Measurements from ENCODE around the gene FBXO24. TPM values are rescaled to one million over a fixed set of nuclear protein-coding genes. Genes with fewer than 3 reads are reported as not detected.

FBXO24 gene
- total and polyA plus RNA-seq, 7 experiments from 2014 or later: 0.75 to 3.1 (median 2.0) TPM

DNA sequence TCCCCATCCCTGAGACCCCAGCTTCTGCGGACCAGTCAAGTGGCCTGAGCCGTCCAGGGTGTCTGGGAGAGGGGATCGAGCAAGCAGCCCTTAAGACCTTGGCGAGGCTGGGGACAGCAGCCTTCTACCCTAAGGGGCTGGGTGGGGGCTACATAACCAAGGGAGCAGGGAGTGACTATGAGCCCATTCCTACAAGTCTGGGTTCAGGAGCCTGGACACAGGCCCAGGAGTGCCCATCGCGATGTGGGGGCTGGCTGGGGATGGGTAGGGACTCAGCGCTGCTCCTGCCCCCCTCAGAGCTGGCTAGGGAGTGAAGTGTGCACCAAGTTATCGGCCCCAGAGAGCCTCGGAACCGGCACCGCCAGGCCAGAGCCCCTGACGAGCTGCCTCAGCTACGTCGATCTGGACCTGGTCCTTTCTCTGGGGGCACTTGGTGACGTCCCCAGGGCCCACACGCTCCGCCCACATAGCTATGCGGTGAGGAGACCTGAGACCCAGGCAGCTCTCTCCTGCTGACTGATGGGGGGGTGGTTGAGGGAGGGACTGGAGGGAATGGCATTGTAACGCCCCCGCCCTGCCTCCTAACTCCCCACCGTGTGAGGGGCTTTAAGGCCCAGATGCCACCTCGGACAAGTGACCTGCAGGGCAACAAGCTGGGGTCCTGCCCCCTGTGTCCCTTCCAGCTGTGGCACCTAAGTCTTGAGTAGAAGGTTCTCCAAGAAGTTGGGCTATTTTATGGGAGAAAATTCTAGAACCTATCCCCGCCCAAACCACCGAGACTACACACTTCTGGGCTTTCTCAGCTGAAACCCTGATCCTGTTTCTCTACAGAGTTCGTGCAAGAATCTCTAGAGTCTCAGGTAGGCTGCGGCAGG is 14.9 kb upstream of the FBXO24 start:
- Mint-ChIP-seq H3K4me1 (peaks cover 11 to 44% (median 27%) of the 10 kb centered on the region in 7 donors), H3K9me3 (no peaks in the 10 kb centered on the region), H3K27ac (peak overlapping the region in 7 of 9 donors; percentile 11 to 80 (median 72)), H3K4me3 (peak overlapping the region in 4 of 10 donors; percentile 2 to 76 (median 58)), H3K36me3 (peaks cover 0 to 10% (median 0%) of the 10 kb centered on the region in 5 donors), H3K27me3 (peaks cover 0 to 4% (median 0%) of the 10 kb centered on the region in 5 donors)
- Histone ChIP-seq H3K36me3 (ENCODE audit: control insufficient read depth in 2 of 3, insufficient read depth in 3 of 3, low read length in 3 of 3) (peaks cover 4 to 42% (median 13%) of the 10 kb centered on the region in 3 experiments), H3K9me3 (ENCODE audit: control insufficient read depth in 2 of 3, low read length in 3 of 3) (no peaks in the 10 kb centered on the region), H3K4me1 (ENCODE audit: control insufficient read depth in 2 of 2, insufficient read depth in 2 of 2, low read length in 2 of 2) (peaks cover 25 to 32% of the 10 kb centered on the region in 2 donors), H3K4me3 (ENCODE audit: low read length) (no peak overlapping the region), H3K27ac (ENCODE audit: low read depth, low read length) (no peak overlapping the region), H3K27me3 (ENCODE audit: control insufficient read depth in 2 of 2, insufficient read depth in 2 of 2, low read length in 2 of 2) (no peaks in the 10 kb centered on the region)
- DNase-seq (no peak), ATAC-seq (no peak)
- intact Hi-C loops (cut with micrococcal nuclease): loop anchor here in 1 of 2 donors (1.0 kb wide), 3 partner anchors 12 to 41 kb away; partner anchors contain the start of gene MOSPD3
- ChIA-PET POLR2A (interaction anchor here (0.7 to 3.3 kb wide), 5 partner anchors 8 to 63 kb away, joined by 3 to 70 read pairs (median 4); partner anchors contain the start of genes FBXO24 and LRCH4), CTCF (interaction anchor here (0.6 to 1.9 kb wide), 3 partner anchors 15 to 106 kb away, joined by 3 to 8 read pairs (median 4); partner anchors contain the start of genes FBXO24 and LRCH4)

DNA sequence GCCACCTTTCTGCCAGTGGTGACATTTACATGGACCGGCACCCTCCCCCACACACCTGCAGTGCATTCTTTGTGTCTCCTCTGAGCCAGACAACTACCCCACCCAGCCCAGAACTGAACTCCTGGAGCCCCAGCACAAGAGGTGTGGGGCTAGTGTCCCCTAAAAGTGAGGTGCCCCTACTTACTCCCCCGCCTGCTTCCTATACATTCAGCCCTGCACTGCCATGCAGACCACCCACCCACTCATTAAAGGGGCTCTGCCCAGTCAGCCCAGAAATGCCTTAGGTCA is 14.4 kb upstream of the FBXO24 start:
- Histone ChIP-seq H3K4me3 (ENCODE audit: low read length) (no peak overlapping the region), H3K4me1 (ENCODE audit: control insufficient read depth in 2 of 2, insufficient read depth in 2 of 2, low read length in 2 of 2) (peaks cover 25 to 32% of the 10 kb centered on the region in 2 donors), H3K9me3 (ENCODE audit: control insufficient read depth in 2 of 3, low read length in 3 of 3) (no peaks in the 10 kb centered on the region), H3K27me3 (ENCODE audit: control insufficient read depth in 2 of 2, insufficient read depth in 2 of 2, low read length in 2 of 2) (no peaks in the 10 kb centered on the region), H3K27ac (ENCODE audit: low read depth, low read length) (no peak overlapping the region), H3K36me3 (ENCODE audit: control insufficient read depth in 2 of 3, insufficient read depth in 3 of 3, low read length in 3 of 3) (peaks cover 6 to 48% (median 19%) of the 10 kb centered on the region in 3 experiments)
- Mint-ChIP-seq H3K4me3 (peak overlapping the region in 4 of 10 donors; percentile 17 to 50 (median 22)), H3K4me1 (peaks cover 11 to 44% (median 27%) of the 10 kb centered on the region in 7 donors), H3K27ac (peak overlapping the region in 7 of 9 donors; percentile 11 to 80 (median 72)), H3K9me3 (no peaks in the 10 kb centered on the region), H3K27me3 (peaks cover 0 to 4% (median 0%) of the 10 kb centered on the region in 5 donors), H3K36me3 (peaks cover 0 to 13% (median 0%) of the 10 kb centered on the region in 5 donors)
- CTCF ChIA-PET: interaction anchor here (0.6 to 1.9 kb wide), 3 partner anchors 14 to 106 kb away, joined by 3 to 8 read pairs (median 4); partner anchors contain the start of genes FBXO24 and LRCH4
- DNase-seq (no peak), ATAC-seq (no peak)
- intact Hi-C loops (cut with micrococcal nuclease): no loop called here
- POLR2A ChIA-PET: interaction anchor here (1.6 to 3.3 kb wide), 2 partner anchors 12 to 34 kb away, joined by 4 to 70 read pairs; partner anchors contain the start of genes FBXO24 and LRCH4

DNA sequence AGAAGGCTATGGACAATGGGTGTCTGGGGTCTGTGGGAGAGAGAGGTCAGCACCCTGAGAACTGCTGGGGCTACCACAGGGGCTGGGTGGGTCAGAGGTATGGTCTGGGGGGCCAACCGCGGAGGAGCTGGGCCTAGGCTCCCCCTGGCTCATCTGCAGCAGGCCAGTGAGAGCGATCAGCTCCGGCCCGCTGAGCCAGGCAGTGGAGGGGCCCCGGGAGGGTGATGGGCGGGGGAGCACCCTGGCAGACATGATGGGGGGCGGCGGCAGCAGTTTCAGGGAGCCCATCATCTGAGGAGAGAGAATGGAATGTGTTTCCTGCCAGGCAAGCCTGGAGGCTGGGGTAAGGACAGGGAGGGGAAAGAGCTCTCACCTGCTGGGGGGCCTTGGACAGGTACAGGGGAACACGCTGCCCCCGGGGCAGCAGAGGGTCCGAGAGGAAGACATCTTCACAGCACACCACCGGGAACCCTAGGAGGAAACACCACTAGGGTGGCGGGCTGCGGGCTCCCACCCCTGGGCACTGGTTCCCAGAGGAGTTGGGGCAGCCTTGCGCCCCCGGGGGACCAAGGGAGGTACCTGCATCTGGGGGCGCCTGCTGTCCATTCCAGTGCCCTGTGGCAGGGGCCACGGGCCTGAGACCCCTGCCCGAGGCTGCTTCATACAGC is 13.7 kb upstream of the FBXO24 start:
- intact Hi-C loops (cut with micrococcal nuclease): no loop called here
- H3K27ac ChIP-seq (ENCODE audit: low read depth, low read length): no peak overlapping the region
- H3K4me1 ChIP-seq (ENCODE audit: control insufficient read depth in 2 of 2, insufficient read depth in 2 of 2, low read length in 2 of 2): peaks cover 25 to 32% of the 10 kb centered on the region in 2 donors
- Mint-ChIP-seq H3K9me3 (no peaks in the 10 kb centered on the region), H3K4me3 (peak overlapping the region in 3 of 10 donors; percentile 17 to 50 (median 23)), H3K4me1 (peaks cover 11 to 44% (median 27%) of the 10 kb centered on the region in 7 donors), H3K27ac (peak overlapping the region in 6 of 9 donors; percentile 11 to 80 (median 66)), H3K27me3 (peaks cover 0 to 4% (median 0%) of the 10 kb centered on the region in 5 donors), H3K36me3 (peaks cover 0 to 13% (median 0%) of the 10 kb centered on the region in 5 donors)
- H3K27me3 ChIP-seq (ENCODE audit: control insufficient read depth in 2 of 2, insufficient read depth in 2 of 2, low read length in 2 of 2): no peaks in the 10 kb centered on the region
- H3K36me3 ChIP-seq (ENCODE audit: control insufficient read depth in 2 of 3, insufficient read depth in 3 of 3, low read length in 3 of 3): peaks cover 6 to 55% (median 22%) of the 10 kb centered on the region in 3 experiments
- CTCF ChIA-PET: no interaction called here
- H3K9me3 ChIP-seq (ENCODE audit: control insufficient read depth in 2 of 3, low read length in 3 of 3): no peaks in the 10 kb centered on the region
- POLR2A ChIA-PET: interaction anchor here (1.6 to 3.3 kb wide), 2 partner anchors 12 to 33 kb away, joined by 4 to 70 read pairs; partner anchors contain the start of genes FBXO24 and LRCH4
- ATAC-seq (no peak), DNase-seq (no peak)
- H3K4me3 ChIP-seq (ENCODE audit: low read length): no peak overlapping the region

DNA sequence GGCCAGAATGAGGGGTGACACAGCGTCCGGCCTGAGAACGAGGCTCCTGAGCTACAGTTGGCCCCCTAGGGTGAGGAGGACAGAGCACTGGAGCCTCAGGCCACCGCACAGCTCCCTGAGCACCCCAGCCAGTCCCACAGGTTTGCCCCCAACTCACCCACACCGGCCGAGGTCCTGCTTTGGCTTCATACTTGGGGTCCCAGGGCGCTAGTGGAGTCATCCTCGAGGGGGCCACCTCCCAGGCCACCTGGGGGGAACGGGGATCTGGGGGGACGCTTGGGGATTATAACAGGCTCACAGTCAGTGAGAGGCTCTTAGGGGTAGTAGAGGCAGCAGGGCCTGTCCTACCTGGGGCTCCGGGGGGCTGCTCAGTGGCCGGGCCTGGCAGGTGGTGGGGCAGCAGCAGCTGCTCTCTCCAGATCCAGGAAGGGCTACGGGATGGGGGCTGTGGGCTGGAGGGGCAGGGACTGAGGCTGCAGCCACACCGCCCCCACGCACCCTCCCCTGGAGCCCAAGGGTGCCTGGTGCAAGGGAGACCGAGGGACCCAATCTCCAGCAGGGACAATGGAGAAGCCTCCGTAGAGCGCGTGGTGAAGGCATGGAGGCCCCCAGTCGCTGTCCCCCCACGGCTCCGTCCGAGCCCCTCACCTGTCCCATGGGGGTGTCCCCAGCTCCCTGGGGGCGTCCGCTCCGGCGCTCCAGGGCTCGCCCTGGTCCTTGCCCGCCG is 13.0 kb upstream of the FBXO24 start:
- Mint-ChIP-seq H3K27ac (no peak overlapping the region), H3K4me1 (peaks cover 11 to 37% (median 21%) of the 10 kb centered on the region in 7 donors), H3K36me3 (peaks cover 0 to 13% (median 0%) of the 10 kb centered on the region in 5 donors), H3K27me3 (peaks cover 0 to 4% (median 0%) of the 10 kb centered on the region in 5 donors), H3K4me3 (no peak overlapping the region), H3K9me3 (no peaks in the 10 kb centered on the region)
- peaks cover 20 to 30% of the 10 kb centered on the region in 2 donors for H3K4me1 ChIP-seq (ENCODE audit: control insufficient read depth in 2 of 2, insufficient read depth in 2 of 2, low read length in 2 of 2)
- no peaks in the 10 kb centered on the region for H3K27me3 ChIP-seq (ENCODE audit: control insufficient read depth in 2 of 2, insufficient read depth in 2 of 2, low read length in 2 of 2)
- no peaks in the 10 kb centered on the region for H3K9me3 ChIP-seq (ENCODE audit: control insufficient read depth in 2 of 3, low read length in 3 of 3)
- H3K4me3 ChIP-seq (ENCODE audit: low read length): no peak overlapping the region
- peaks cover 6 to 62% (median 22%) of the 10 kb centered on the region in 3 experiments for H3K36me3 ChIP-seq (ENCODE audit: control insufficient read depth in 2 of 3, insufficient read depth in 3 of 3, low read length in 3 of 3)
- DNase-seq: no peak
- H3K27ac ChIP-seq (ENCODE audit: low read depth, low read length): no peak overlapping the region
- ATAC-seq: no peak
- CTCF ChIA-PET: no interaction called here
- intact Hi-C loops (cut with micrococcal nuclease): no loop called here
- POLR2A ChIA-PET: interaction anchor here (3.3 kb wide), 1 partner anchor 11 kb away, joined by 70 read pairs; the partner anchor contains the start of genes FBXO24 and LRCH4

DNA sequence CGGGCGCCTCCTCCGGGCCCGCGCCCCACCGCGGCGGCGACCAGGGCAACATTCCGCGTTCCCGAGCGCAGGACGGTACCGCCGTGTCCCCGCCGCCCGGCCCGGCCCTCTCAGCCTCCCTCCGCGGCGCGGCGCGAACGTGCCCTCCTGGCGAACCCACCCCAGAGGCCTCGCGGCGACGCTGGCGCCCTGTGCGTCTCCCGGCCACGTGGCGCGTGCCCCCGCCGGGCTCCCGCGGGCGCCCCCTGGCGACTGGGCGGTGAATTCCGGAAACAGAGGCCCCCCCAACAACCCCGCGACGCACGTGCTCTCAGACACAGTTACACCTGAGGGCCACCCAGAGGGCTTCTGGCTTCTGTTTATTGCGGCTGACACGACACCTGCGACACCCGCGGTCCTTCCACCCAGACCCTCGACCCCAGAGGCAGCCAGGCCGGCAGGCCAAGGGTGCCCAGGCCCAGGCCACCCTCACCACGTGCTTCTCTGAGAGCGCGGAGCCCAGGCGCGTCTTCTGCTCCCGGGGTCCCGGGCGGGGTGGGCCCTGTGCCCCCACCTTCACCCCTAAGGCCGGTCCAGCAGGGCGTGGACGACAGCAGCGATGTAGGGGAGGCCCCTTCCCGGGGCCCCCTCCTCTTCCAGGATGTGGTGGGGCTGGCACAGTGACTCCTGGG is 12.3 kb upstream of the FBXO24 start, which contains the start of gene SAP25:
SAP25 (minus strand) TSS at position 210 of the 671 bp plus-strand sequence; CDS start at position 52, 158 bp downstream.
- H3K27me3 ChIP-seq (ENCODE audit: control insufficient read depth in 2 of 2, insufficient read depth in 2 of 2, low read length in 2 of 2): no peaks in the 10 kb centered on the region
- H3K36me3 ChIP-seq (ENCODE audit: control insufficient read depth in 2 of 3, insufficient read depth in 3 of 3, low read length in 3 of 3): peaks cover 6 to 69% (median 27%) of the 10 kb centered on the region in 3 experiments

More for the DNA sequence above, 12.3 kb upstream of the FBXO24 start, which contains the start of gene SAP25:
- intact Hi-C loops (cut with micrococcal nuclease): no loop called here
- H3K27me3 Mint-ChIP-seq: peaks cover 0 to 4% (median 0%) of the 10 kb centered on the region in 5 donors
- H3K4me1 Mint-ChIP-seq: peaks cover 6 to 30% (median 16%) of the 10 kb centered on the region in 7 donors
- no peak within 1 kb of the TSS for H3K27ac Mint-ChIP-seq
- no peak within 1 kb of the TSS for H3K4me3 Mint-ChIP-seq
- Histone ChIP-seq H3K4me3 (ENCODE audit: low read length) (no peak within 1 kb of the TSS), H3K27ac (ENCODE audit: low read depth, low read length) (no peak within 1 kb of the TSS), H3K9me3 (ENCODE audit: control insufficient read depth in 2 of 3, low read length in 3 of 3) (no peaks in the 10 kb centered on the region), H3K4me1 (ENCODE audit: control insufficient read depth in 2 of 2, insufficient read depth in 2 of 2, low read length in 2 of 2) (peaks cover 18 to 24% of the 10 kb centered on the region in 2 donors)
- CTCF ChIA-PET: no interaction called here
- POLR2A ChIA-PET: interaction anchor here (1.0 to 1.4 kb wide), 3 partner anchors 9 to 126 kb away, joined by 3 to 8 read pairs (median 4); no protein-coding TSS in a partner anchor
- no peaks in the 10 kb centered on the region for H3K9me3 Mint-ChIP-seq
- ATAC-seq (no peak), DNase-seq (no peak)
- peaks cover 0 to 13% (median 2%) of the 10 kb centered on the region in 5 donors for H3K36me3 Mint-ChIP-seq
